ENCODE results near the gene CD55. TPM values are rescaled to one million over a fixed set of nuclear protein-coding genes. Genes with fewer than 3 reads are reported as not detected.

CD55 gene
- total RNA-seq, 1 donor from 2014 or later: 73.6 TPM

GRCh38 chr1:207321790-207322645 is 540 bp downstream of the CD55 start:
- ATAC-seq (ENCODE audit: poor library complexity): peak; percentile 10
- intact Hi-C loops (cut with DNase I): no loop called here
- DNase-seq: no peak

- no peak for ATAC-seq (ENCODE audit: poor library complexity)
- no peak for DNase-seq
- intact Hi-C loops (cut with DNase I): no loop called here
These were observed 2.1 kb downstream of the CD55 start for GRCh38 chr1:207323425-207324225.

GRCh38 chr1:207328004-207328403 is 6.5 kb downstream of the CD55 start:
- ATAC-seq (ENCODE audit: poor library complexity) (no peak), DNase-seq (no peak)
- intact Hi-C loops (cut with DNase I): no loop called here

GRCh38 chr1:207328908-207329440 is 7.5 kb downstream of the CD55 start:
- no peak for ATAC-seq (ENCODE audit: poor library complexity)
- no peak for DNase-seq
- intact Hi-C loops (cut with DNase I): no loop called here

- DNase-seq (no peak), ATAC-seq (ENCODE audit: poor library complexity) (no peak)
- intact Hi-C loops (cut with DNase I): no loop called here
These were observed 8.0 kb downstream of the CD55 start for GRCh38 chr1:207329469-207329868.

GRCh38 chr1:207330011-207330710 is 8.7 kb downstream of the CD55 start:
- no peak for ATAC-seq (ENCODE audit: poor library complexity)
- intact Hi-C loops (cut with DNase I): no loop called here
- no peak for DNase-seq

GRCh38 chr1:207331354-207332313 is 10.2 kb downstream of the CD55 start:
- ATAC-seq (ENCODE audit: poor library complexity): no peak
- DNase-seq: no peak
- intact Hi-C loops (cut with DNase I): no loop called here

- intact Hi-C loops (cut with DNase I): no loop called here
- DNase-seq (no peak), ATAC-seq (ENCODE audit: poor library complexity) (no peak)
These were observed 11.6 kb downstream of the CD55 start for GRCh38 chr1:207333009-207333600.

GRCh38 chr1:207333620-207334019 is 12.1 kb downstream of the CD55 start:
- no peak for DNase-seq
- intact Hi-C loops (cut with DNase I): no loop called here
- no peak for ATAC-seq (ENCODE audit: poor library complexity)

GRCh38 chr1:207334337-207334736 is 12.9 kb downstream of the CD55 start:
- ATAC-seq (ENCODE audit: poor library complexity) (no peak), DNase-seq (no peak)
- intact Hi-C loops (cut with DNase I): no loop called here

- no peak for DNase-seq
- intact Hi-C loops (cut with DNase I): no loop called here
- no peak for ATAC-seq (ENCODE audit: poor library complexity)
These were observed 13.7 kb downstream of the CD55 start for GRCh38 chr1:207335138-207335537.

- intact Hi-C loops (cut with DNase I): no loop called here
- peak; percentile 66 for ATAC-seq (ENCODE audit: poor library complexity)
- DNase-seq: no peak
These were observed 14.4 kb downstream of the CD55 start for GRCh38 chr1:207335695-207336363.

GRCh38 chr1:207336559-207337467 is 15.3 kb downstream of the CD55 start:
- intact Hi-C loops (cut with DNase I): no loop called here
- no peak for ATAC-seq (ENCODE audit: poor library complexity)
- DNase-seq: no peak

GRCh38 chr1:207342332-207342731 is 20.9 kb downstream of the CD55 start:
- DNase-seq: no peak
- no peak for ATAC-seq (ENCODE audit: poor library complexity)
- intact Hi-C loops (cut with DNase I): no loop called here

- intact Hi-C loops (cut with DNase I): no loop called here
These were observed 22.2 kb downstream of the CD55 start for GRCh38 chr1:207343675-207344074.

GRCh38 chr1:207344221-207344620 is 22.7 kb downstream of the CD55 start:
- ATAC-seq (ENCODE audit: poor library complexity): no peak
- intact Hi-C loops (cut with DNase I): no loop called here
- no peak for DNase-seq

More at GRCh38 chr1:207343675-207344074, 22.2 kb downstream of the CD55 start:
- no peak for ATAC-seq (ENCODE audit: poor library complexity)
- no peak for DNase-seq
